Measurements from ENCODE around the gene ZSWIM4. TPM values are rescaled to one million over a fixed set of nuclear protein-coding genes. Genes with fewer than 3 reads are reported as not detected.
A peak's percentile ranks its signal among the peaks of the same experiment; 100 is the strongest.

ZSWIM4 gene
- polyA plus RNA-seq, 3 donors, result 0.19 to 1.1 (median 0.23) TPM

- H3K27ac Mint-ChIP-seq, result peak overlapping the region; percentile 60 to 93 (median 82)
- peaks cover 0 to 8% of the 10 kb centered on the region in 2 donors for H3K27me3 ChIP-seq (ENCODE audit: control insufficient read depth in 2 of 2, insufficient read depth in 2 of 2, low read length in 2 of 2)
- intact Hi-C loops (cut with micrococcal nuclease), result loop anchor here (2.0 to 10.0 kb wide), 5 partner anchors 164 to 464 kb away; partner anchors contain the start of genes ASF1B (in 1 of the 2) and MISP3 (in 1 of the 2)
- peak; percentile 96 to 98 (median 98) for DNase-seq
- peaks cover 33% of the 10 kb centered on the region for H3K4me1 Mint-ChIP-seq
- peak overlapping the region; percentile 60 to 78 for H3K4me3 Mint-ChIP-seq
- H3K4me2 ChIP-seq (replicated peaks; ENCODE audit: extremely low read depth, low read length, poor library complexity, severe bottlenecking), result peak overlapping the region; percentile 73
- H4K20me1 ChIP-seq (ENCODE audit: insufficient read depth, low read length), result no peaks in the 10 kb centered on the region
- 0% methylated on average over 26 of the region's 34 CpGs for WGBS (ENCODE audit: insufficient coverage)
- TF ChIP-seq CTCF (IDR thresholded peaks at IDR 0.05), result peak; percentile 98
- peak overlapping the region; percentile 50 for H3K9ac ChIP-seq (ENCODE audit: insufficient read depth, low read length, poor library complexity, severe bottlenecking)
- H3K79me2 ChIP-seq (ENCODE audit: insufficient read depth, low read length), result no peaks in the 10 kb centered on the region
- no peaks in the 10 kb centered on the region for H3K36me3 ChIP-seq (replicated peaks in 1 of 2; ENCODE audit: control insufficient read depth in 1 of 2, insufficient read depth in 2 of 2, low read length in 2 of 2)
- H2AFZ ChIP-seq (ENCODE audit: insufficient read depth, low read depth, low read length, poor library complexity, severe bottlenecking), result peak overlapping the region; percentile 81
- peak overlapping the region; percentile 50 to 74 for H3K27ac ChIP-seq (ENCODE audit: low read depth in 1 of 2, low read length in 2 of 2)
- peaks cover 0 to 4% (median 0%) of the 10 kb centered on the region in 7 donors for H3K9me3 Mint-ChIP-seq
- peaks cover 31 to 40% of the 10 kb centered on the region in 2 donors for H3K4me1 ChIP-seq (ENCODE audit: control insufficient read depth in 1 of 2, insufficient read depth in 2 of 2, low read length in 2 of 2)
- peak overlapping the region in 2 of 3 experiments; percentile 27 to 64 for H3K4me3 ChIP-seq (replicated peaks in 1 of 3; ENCODE audit: low read depth in 2 of 3, low read length in 3 of 3)
- peaks cover 3 to 37% (median 12%) of the 10 kb centered on the region in 3 donors for H3K27me3 Mint-ChIP-seq (ENCODE audit: low read depth in 3 of 3)
- H3K9me3 ChIP-seq (replicated peaks in 1 of 2; ENCODE audit: control insufficient read depth in 1 of 2, insufficient read depth in 1 of 2, low read length in 2 of 2), result no peaks in the 10 kb centered on the region
- H3K36me3 Mint-ChIP-seq, result no peaks in the 10 kb centered on the region
Measured at GRCh38 chr19:13880059-13881043, 85.1 kb downstream of the ZSWIM4 start.

- Histone ChIP-seq H2AFZ (ENCODE audit: insufficient read depth, low read depth, low read length, poor library complexity, severe bottlenecking) (peak overlapping the region; percentile 68), H3K4me3 (replicated peaks in 1 of 3; ENCODE audit: low read depth in 2 of 3, low read length in 3 of 3) (peak overlapping the region in 1 of 3 experiments; percentile 23), H3K36me3 (replicated peaks in 1 of 2; ENCODE audit: control insufficient read depth in 1 of 2, insufficient read depth in 2 of 2, low read length in 2 of 2) (no peaks in the 10 kb centered on the region), H3K4me1 (ENCODE audit: control insufficient read depth in 1 of 2, insufficient read depth in 2 of 2, low read length in 2 of 2) (peaks cover 31 to 40% of the 10 kb centered on the region in 2 donors), H3K4me2 (replicated peaks; ENCODE audit: extremely low read depth, low read length, poor library complexity, severe bottlenecking) (peak overlapping the region; percentile 27), H3K9me3 (replicated peaks in 1 of 2; ENCODE audit: control insufficient read depth in 1 of 2, insufficient read depth in 1 of 2, low read length in 2 of 2) (no peaks in the 10 kb centered on the region), H3K27ac (ENCODE audit: low read depth in 1 of 2, low read length in 2 of 2) (peak overlapping the region in 1 of 2 donors; percentile 12), H3K9ac (ENCODE audit: insufficient read depth, low read length, poor library complexity, severe bottlenecking) (no peak overlapping the region), H4K20me1 (ENCODE audit: insufficient read depth, low read length) (no peaks in the 10 kb centered on the region), H3K27me3 (ENCODE audit: control insufficient read depth in 2 of 2, insufficient read depth in 2 of 2, low read length in 2 of 2) (peaks cover 0 to 16% of the 10 kb centered on the region in 2 donors), H3K79me2 (ENCODE audit: insufficient read depth, low read length) (no peaks in the 10 kb centered on the region)
- Mint-ChIP-seq H3K27ac (peak overlapping the region in 5 of 7 donors; percentile 26 to 93 (median 89)), H3K4me3 (peak overlapping the region in 1 of 2 donors; percentile 30), H3K27me3 (ENCODE audit: low read depth in 3 of 3) (peaks cover 11 to 34% (median 18%) of the 10 kb centered on the region in 3 donors), H3K4me1 (peaks cover 33% of the 10 kb centered on the region), H3K36me3 (no peaks in the 10 kb centered on the region), H3K9me3 (peaks cover 0 to 4% (median 0%) of the 10 kb centered on the region in 7 donors)
- intact Hi-C loops (cut with micrococcal nuclease), result loop anchor here (2.0 to 10.0 kb wide), 5 partner anchors 164 to 464 kb away; partner anchors contain the start of genes ASF1B (in 1 of the 2) and MISP3 (in 1 of the 2)
- DNase-seq, result no peak
- WGBS (ENCODE audit: insufficient coverage), result 11% methylated on average over 9 of the region's 12 CpGs
- no peak for TF ChIP-seq CTCF (IDR thresholded peaks at IDR 0.05)
Measured at GRCh38 chr19:13881251-13881691, 86.0 kb downstream of the ZSWIM4 start.

Data from CD14-positive monocyte (primary cell).